ENCODE data around the gene VSTM4.

The VSTM4 gene

DNA sequence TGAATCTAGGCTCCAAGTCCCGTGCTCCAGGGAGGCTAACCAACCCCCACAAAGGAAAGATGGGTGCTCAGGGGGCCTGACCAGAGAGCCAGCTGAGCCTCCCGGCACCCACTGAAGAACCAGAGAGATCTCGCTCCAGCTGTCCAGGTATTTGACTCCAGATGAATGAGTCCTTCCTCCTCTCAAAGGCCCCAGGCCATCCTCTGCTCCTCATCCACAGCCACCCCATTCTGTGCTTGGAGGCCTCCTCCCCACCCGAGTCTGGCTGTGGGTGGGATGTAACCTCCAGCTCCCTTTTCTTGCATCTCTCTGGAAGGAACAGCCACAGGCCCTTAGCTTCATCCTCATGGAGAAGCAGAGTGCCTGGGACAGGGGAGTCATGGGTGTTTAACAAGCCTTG lies 44.6 kb downstream of the VSTM4 start:
- DNase-seq = no peak

GRCh38 chr10:49068672-49069217 lies 46.6 kb downstream of the VSTM4 start:
- no peak for DNase-seq

DNA sequence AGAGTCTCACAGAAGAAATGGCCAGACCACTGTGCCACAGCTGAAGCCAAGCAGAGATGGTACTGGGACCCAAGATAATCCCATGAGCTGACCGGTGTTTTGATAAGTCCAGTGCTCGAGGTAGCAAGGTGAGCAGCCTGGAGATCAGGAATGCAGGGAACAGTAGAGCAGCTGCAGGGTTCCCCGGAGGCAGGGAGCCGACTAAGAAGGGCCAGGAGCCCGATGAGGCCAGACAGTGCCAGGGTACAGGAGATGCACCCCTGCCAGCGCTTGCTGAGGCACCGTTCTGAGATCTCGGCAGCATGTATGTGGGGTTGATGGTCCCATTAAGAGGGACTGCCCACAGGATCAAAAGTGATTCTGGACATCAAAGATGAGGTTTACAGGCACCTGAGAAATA lies 47.1 kb downstream of the VSTM4 start:
- DNase-seq = no peak

DNA sequence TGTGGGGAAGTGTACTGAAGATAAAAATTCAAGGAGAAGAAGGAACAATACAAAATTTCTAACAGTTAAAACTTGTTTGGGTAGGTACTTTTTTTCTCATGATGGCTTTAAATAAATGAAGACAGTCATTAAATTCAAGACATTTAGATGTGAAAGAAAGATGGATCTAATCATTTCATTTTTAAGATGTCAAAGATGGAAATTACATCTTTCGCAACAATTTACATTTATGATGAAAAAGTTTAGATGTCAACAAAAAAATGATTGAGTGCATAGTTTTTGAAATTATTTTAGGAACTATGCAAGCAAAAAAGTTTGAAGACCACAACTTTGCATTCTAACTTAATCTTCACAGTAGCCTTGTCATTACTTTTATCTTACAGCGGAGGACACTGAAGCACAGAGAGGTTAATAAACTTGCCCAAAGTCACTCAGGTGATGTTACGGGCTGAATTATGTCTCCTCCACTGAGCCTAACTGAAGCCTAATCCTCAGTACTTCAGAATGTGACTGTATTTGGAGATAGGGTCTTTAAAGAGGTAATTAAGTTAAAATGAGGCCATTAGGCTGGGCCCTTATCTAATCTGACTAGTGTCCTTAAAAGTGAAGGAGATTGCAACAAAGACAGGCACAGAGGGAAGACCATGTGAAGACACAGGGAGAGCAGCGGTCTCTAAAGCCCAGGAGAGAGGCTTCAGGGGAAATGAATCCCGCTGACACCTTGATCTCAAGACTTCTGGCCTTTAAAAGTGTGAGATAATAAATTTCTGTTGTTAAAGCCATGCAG lies 48.2 kb downstream of the VSTM4 start:
- DNase-seq = no peak

GRCh38 chr10:49062229-49062628 lies 53.1 kb downstream of the VSTM4 start:
- DNase-seq = no peak

GRCh38 chr10:49061667-49062066 lies 53.7 kb downstream of the VSTM4 start:
- DNase-seq = no peak

DNA sequence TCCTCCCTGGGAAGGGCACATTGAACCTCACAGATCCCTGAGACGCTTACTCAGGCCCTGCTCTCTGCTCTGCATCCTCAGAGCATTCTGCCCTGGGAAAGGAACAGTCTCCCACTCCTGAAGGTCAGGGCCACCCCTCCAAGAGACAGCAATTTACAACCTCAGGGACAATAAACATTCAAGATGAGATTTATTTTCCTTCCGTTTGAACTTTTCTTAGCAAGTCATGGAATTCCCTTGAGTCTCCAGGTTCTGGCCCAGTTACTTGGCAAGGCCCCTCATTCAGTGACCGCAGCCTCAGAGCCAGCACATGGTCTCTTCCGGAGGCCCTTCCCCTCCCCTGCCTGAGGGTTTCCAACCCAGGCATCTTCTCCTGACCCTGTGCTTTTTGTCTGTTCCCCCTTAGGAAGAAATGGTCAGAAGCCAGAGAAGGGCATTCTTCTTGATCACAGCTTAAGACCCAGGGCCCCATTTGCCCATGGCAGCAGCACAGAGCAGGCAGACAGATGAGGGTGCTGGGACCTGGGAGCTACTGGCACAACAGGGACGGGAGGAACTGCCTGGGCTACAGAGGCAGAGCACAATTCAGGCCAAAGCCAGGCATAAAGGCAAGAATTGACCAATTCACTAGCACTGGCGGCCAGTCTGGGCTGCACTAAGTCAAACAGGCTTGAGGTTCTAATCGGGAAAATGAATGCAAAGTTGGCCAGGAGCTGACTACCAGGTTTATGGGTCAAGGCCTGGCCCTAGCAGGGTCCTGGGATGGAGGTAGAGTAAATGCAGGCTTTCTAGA lies 56.7 kb downstream of the VSTM4 start:
- no peak for DNase-seq

GRCh38 chr10:49057231-49057880 lies 58.0 kb downstream of the VSTM4 start:
- DNase-seq = no peak

DNA sequence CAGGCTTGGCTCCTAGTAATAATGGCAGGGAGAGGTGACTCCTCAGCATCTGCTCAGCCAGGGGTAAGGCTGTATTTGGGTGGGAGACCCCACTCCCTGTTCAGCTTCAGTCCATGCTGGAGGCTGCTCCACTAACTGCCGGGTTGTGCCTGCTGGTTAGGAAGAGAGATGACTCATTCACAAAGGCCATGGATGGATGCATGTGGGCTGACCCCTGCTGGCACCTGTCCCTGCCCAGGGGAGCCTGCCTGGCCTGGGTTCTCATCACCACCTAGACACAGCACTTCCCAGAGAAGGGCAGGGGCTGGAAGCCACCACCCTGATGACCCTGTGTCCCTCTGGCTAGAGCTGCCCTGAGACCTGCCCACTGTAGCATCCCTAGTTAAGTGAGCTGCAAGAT lies 59.0 kb downstream of the VSTM4 start:
- DNase-seq = no peak

DNA sequence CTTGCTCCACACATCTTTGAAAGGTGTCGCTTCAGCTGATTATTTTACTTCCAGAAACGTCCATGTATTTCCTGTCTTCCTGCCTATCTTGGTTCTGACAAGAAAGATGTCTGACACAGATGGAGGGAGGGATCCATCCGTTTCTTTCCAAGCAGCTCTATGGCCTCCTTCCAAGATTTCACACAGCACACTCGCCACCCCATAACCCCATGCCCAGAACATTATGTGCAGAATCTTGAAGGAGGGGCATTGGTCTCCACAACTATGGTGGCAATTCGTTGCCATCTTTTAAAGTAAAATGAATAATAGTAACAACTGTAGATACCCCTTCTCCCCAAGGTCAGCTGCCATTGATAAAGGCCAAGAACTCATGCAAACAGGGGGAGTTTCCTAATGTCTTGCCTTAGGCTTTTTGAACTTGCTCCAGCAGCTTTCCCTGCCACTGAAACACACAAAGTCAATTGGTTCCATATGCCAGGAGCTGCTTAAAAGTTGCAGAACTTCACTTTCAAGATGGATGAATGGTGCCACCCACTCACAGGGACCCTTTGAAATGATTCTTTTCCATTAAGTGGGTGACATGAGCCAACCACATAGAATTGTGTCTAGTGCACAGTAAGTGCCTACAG lies 60.0 kb downstream of the VSTM4 start:
- no peak for DNase-seq

DNA sequence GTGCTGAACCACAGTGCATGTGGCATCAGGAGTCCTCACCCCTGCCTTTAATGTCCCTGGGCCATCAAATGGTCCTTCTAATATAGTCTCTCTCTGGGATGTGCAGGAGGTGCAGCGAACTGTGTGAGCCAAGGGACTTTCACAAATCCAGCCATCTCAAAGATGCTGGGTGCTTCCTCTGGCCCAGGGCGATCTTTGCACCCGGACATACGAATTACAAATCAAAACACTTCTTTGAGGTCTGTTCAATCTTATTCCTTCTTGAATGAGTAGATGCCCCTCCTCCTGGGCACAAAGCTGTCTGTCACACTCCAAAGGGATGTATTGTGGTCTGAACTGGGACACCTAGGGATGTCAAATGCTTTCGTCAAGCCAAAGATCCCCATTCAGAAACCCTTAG lies 60.6 kb downstream of the VSTM4 start:
- DNase-seq = no peak

- no peak for DNase-seq
Measured at GRCh38 chr10:49053998-49054692, 61.2 kb downstream of the VSTM4 start.

DNA sequence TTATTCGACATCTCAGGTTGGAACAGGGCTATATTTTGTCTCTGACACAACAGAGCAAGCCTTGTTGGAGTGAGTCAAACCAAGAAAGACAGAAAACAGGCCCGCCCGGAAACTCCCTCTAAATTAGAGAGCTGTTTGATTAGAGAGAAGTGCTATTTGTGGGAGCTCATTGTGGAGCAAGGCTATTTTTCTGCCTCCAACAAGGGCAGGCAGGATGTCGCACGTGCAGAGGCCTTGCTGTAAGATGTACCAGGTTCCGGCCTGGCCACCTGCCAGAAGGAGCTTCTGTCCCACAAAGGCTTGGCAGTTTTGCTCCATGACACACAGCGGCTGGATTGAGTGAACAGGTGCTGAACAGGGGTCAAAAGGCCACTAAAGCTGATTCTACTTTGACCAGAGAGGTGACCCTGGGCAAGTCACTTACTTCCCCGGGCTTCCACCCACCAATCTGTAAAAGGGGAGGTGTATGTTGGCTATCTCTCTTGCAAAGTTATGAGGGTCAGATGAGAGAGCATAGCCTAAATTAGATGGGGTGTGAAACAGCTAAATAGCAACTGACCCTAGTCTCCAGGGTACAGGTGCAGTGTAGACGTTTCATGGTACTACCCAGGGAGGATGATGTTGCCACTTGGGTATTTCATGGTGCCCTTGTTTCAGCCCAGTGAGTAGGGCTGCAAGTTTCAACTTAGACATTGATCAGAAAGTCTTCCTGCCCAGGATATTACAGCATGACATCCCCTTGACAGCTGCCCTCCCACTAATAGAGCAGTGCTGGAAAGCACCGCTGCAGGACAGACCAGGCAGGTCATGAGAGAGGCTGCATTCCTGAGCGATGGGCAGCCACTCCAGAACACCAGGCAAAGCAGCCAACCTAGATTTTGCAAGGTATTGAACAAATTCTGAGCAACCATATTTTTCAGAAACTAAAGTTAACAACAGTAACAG lies 62.0 kb downstream of the VSTM4 start:
- no peak for DNase-seq

- DNase-seq = no peak
Measured at GRCh38 chr10:49052069-49052468, 63.3 kb downstream of the VSTM4 start.

GRCh38 chr10:49050906-49051305 lies 64.4 kb downstream of the VSTM4 start:
- DNase-seq = no peak

DNA sequence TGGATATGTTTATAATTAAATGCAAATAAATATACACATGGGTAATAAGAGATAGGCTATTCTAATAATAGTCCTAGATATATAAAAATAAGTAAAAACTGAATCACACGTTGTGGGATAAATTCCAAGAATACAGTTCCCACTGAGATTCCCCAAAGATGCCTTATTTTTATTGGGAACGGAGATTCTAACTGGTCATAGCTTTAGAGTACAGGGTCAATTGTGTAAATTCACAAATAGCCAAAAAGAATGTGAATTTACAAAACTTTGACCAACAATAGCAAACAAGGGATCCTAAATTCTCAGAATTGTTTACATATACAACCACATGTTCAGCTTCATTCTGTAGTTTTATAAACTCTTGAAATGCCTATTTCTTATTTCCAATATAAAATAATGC lies 65.0 kb downstream of the VSTM4 start:
- DNase-seq = no peak

DNA sequence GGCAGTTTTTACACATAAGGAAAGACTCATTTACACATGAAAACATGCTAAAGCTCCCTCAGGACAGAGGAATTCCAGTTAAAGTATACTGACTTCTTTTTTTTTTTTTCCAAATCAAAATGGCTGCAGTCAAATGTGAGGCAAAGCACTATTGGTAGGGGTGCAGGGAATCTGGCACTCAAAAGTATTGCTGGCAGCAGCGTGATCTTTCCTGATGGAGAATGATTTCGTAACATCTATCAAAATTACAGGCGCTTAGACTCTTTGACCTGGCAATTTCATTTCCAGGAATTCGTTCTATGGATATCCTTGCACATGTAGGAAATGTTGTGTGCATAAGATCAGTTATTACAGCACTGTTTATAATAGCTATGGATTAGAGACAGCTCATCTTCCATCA lies 65.7 kb downstream of the VSTM4 start:
- no peak for DNase-seq

- DNase-seq = no peak
Measured at GRCh38 chr10:49047128-49047639, 68.1 kb downstream of the VSTM4 start.

DNA sequence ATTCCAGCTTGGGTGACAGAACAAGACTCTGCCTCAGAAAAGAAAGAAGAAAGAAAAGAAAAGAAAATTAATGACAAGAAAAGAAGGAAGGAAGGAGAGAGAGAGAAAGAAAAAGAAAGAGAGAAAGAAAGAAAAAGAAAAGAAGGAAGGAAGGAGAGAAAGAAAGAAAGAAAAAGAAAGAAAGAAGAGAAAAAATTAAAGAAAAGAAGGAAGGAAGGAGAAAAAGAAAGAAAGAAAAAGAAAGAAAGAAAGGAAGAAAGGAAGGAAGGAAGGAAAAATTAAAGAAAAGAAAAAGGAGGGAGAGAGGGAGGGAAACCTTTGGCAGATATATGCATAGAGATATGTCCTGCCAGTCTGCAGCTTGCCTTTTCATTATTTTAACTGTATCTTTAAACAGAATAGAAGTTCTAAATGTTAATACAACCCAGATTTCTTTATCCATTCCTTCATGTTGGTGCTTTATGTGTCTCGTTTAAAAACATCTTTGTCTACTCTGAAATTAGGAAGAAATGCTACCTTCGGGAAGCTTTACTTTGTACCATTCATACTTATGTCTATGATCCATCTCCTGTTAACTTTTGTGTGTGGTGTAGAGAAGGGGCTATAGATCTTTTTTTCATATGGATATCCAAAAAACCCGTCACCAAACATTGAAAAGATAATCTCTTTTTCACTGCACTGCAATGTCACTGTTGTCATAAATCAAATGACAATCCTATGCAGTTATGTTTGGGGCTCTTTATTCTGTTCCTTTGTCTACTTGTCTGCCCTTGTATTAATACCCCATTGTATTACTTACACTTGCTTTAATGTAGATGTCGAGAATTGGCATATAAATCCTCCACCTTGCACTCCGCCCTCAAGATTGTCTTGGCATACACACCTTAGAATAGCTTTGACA lies 70.8 kb downstream of the VSTM4 start:
- no peak for DNase-seq

GRCh38 chr10:49040601-49041000 lies 74.7 kb downstream of the VSTM4 start:
- DNase-seq = no peak

All from hippocampal formation (tissue), 2 donors.